RWPE2 (cell line): ENCODE results near the gene NOS1AP.
"Not testable (repeated sequence)": the region's sequence is repeated elsewhere in the genome, so short reads cannot be mapped to it uniquely, and the experiment has no call there.

Experiments used
- ATAC-seq: fragments of 200-7000 bp; cut with Tn5 transposase; 3 replicates; pipeline ENCODE4 v1.9.1; 2021; ENCODE audit warnings: low read depth
- DNase-seq: peaks from one replicate; pipeline ENCODE4 v3.0.0-alpha.2; 2020; ENCODE audit warnings: low spot score
- H3K27ac ChIP-seq: fragments of 450-650 bp; 2 replicates; pipeline ENCODE4 v1.5.1; 2017; ENCODE audit warnings: mild to moderate bottlenecking; ENCODE audit not compliant: poor library complexity, severe bottlenecking
- H3K27me3 ChIP-seq: fragments of 250-450 bp; sonication (Bioruptor Pico); 2 replicates; pipeline ENCODE4 v1.5.1; 2021; ENCODE audit warnings: mild to moderate bottlenecking, moderate library complexity; ENCODE audit not compliant: insufficient read depth, poor library complexity, severe bottlenecking
- H3K36me3 ChIP-seq: fragments of 250-450 bp; sonication (Bioruptor Pico); 2 replicates; pipeline ENCODE4 v1.5.1; 2020; ENCODE audit warnings: low read depth, mild to moderate bottlenecking, moderate library complexity
- H3K4me1 ChIP-seq: fragments of 250-450 bp; sonication (Bioruptor Pico); 2 replicates; pipeline ENCODE4 v1.5.1; 2021; ENCODE audit warnings: mild to moderate bottlenecking, moderate library complexity; ENCODE audit not compliant: insufficient read depth, poor library complexity, severe bottlenecking
- H3K4me3 ChIP-seq: fragments of 250-450 bp; sonication (Bioruptor Pico); 2 replicates; pipeline ENCODE4 v1.5.1; 2021; ENCODE audit warnings: mild to moderate bottlenecking, moderate library complexity; ENCODE audit not compliant: severe bottlenecking
- H3K9me3 ChIP-seq: fragments of 250-450 bp; sonication (Bioruptor Pico); 2 replicates; pipeline ENCODE4 v1.5.1; 2021; ENCODE audit warnings: mild to moderate bottlenecking, moderate library complexity; ENCODE audit not compliant: severe bottlenecking
- TF ChIP-seq, protein P1 (sequence below): fragments of 450-650 bp; IDR thresholded peaks from one replicate; pipeline ENCODE4 v1.5.1; 2017; ENCODE audit warnings: mild to moderate bottlenecking, moderate library complexity; ENCODE audit not compliant: poor library complexity, severe bottlenecking

NOS1AP gene

DNA sequence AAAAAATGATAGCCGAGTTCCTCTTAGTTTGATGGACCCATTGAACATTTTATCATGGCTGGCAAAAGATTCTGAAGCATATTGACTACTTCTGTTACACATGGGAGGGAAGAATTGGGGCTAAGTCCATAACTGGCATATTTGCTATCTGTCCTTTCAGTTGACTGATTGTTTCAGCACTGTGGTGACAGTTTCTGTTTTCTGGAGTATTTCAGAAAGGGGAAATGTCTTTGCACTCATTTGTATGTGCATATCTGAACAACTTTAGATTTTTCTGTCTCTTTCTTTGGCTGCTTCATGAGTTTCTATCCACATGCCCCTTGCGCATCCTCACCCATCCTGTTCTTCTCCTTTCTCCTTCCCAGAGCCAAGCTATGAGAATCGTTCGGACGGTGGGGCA lies 274.0 kb downstream of the NOS1AP start:
- Histone ChIP-seq H3K27me3 (no peaks in the 10 kb centered on the region), H3K36me3 (no peaks in the 10 kb centered on the region), H3K9me3 (no peaks in the 10 kb centered on the region), H3K27ac (no peak overlapping the region), H3K4me1 (no peaks in the 10 kb centered on the region), H3K4me3 (no peak overlapping the region)
- DNase-seq (no peak), ATAC-seq (no peak)
- TF ChIP-seq, protein P1, sequence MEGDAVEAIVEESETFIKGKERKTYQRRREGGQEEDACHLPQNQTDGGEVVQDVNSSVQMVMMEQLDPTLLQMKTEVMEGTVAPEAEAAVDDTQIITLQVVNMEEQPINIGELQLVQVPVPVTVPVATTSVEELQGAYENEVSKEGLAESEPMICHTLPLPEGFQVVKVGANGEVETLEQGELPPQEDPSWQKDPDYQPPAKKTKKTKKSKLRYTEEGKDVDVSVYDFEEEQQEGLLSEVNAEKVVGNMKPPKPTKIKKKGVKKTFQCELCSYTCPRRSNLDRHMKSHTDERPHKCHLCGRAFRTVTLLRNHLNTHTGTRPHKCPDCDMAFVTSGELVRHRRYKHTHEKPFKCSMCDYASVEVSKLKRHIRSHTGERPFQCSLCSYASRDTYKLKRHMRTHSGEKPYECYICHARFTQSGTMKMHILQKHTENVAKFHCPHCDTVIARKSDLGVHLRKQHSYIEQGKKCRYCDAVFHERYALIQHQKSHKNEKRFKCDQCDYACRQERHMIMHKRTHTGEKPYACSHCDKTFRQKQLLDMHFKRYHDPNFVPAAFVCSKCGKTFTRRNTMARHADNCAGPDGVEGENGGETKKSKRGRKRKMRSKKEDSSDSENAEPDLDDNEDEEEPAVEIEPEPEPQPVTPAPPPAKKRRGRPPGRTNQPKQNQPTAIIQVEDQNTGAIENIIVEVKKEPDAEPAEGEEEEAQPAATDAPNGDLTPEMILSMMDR, result no peak

GRCh38 chr1:162347281-162347680 lies 277.8 kb downstream of the NOS1AP start:
- Histone ChIP-seq H3K36me3 (no peaks in the 10 kb centered on the region), H3K4me1 (peaks cover 15% of the 10 kb centered on the region), H3K27ac (no peak overlapping the region), H3K9me3 (no peaks in the 10 kb centered on the region), H3K4me3 (no peak overlapping the region), H3K27me3 (no peaks in the 10 kb centered on the region)
- ATAC-seq, result no peak
- TF ChIP-seq, protein P1, result no peak
- DNase-seq, result no peak

- Histone ChIP-seq H3K27ac (peak overlapping the region; percentile 97), H3K36me3 (no peaks in the 10 kb centered on the region), H3K27me3 (no peaks in the 10 kb centered on the region), H3K9me3 (no peaks in the 10 kb centered on the region), H3K4me3 (no peak overlapping the region), H3K4me1 (peaks cover 15% of the 10 kb centered on the region)
- DNase-seq (no peak), ATAC-seq (peak; percentile 95)
- TF ChIP-seq, protein P1, result no peak
Measured at GRCh38 chr1:162349635-162350330, 280.3 kb downstream of the NOS1AP start.

- Histone ChIP-seq H3K27ac (peak overlapping the region; percentile 97), H3K9me3 (no peaks in the 10 kb centered on the region), H3K36me3 (no peaks in the 10 kb centered on the region), H3K4me3 (no peak overlapping the region), H3K4me1 (peaks cover 15% of the 10 kb centered on the region), H3K27me3 (no peaks in the 10 kb centered on the region)
- DNase-seq (no peak), ATAC-seq (no peak)
- TF ChIP-seq, protein P1, result no peak
Measured at GRCh38 chr1:162351246-162351842, 281.9 kb downstream of the NOS1AP start.

DNA sequence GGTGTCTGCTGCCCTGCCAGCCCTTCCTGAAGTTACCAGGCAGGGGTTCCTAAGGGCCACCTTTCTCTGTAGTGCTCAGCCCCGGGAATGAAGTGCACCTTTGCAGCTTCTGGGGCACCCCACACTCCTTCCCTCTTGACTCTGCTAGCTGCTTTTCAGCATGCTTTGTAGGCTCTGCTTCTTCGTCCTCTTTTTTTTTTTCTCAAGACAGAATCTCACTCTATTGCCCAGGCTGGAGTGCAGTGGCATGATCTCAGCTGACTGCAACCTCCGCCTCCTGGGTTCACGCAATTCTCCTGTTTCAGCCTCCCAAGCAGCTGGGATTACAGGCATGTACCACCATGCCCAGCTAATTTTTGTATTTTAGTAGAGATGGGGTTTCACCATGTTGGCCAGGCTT lies 282.4 kb downstream of the NOS1AP start:
- H3K27me3 ChIP-seq, ATAC-seq, H3K9me3 ChIP-seq, H3K4me3 ChIP-seq, H3K27ac ChIP-seq, DNase-seq, H3K36me3 ChIP-seq: not testable (repeated sequence)
- peaks cover 15% of the 10 kb centered on the region for H3K4me1 ChIP-seq
